Fibroblast of pulmonary artery (primary cell): ENCODE data around the gene NBEA.
A peak's percentile ranks its signal among the peaks of the same experiment; 100 is the strongest.

Experiments
- DNase-seq: peaks from one replicate; pipeline ENCODE4 v3.0.0-alpha.2; 2010; ENCODE audit warnings: low read depth
- H3K4me3 ChIP-seq: replicated peaks from 2 replicates; pipeline ENCODE4 v1.5.1; 2011; ENCODE audit warnings: low read depth, mild to moderate bottlenecking, control low read depth, low read length, moderate library complexity
- TF ChIP-seq, protein P1 (sequence below): IDR thresholded peaks from 2 replicates; pipeline ENCODE4 v1.5.1; 2011; ENCODE audit warnings: mild to moderate bottlenecking, control low read depth, low read length, inconsistent platforms; ENCODE audit errors: missing control alignments

NBEA gene

DNA sequence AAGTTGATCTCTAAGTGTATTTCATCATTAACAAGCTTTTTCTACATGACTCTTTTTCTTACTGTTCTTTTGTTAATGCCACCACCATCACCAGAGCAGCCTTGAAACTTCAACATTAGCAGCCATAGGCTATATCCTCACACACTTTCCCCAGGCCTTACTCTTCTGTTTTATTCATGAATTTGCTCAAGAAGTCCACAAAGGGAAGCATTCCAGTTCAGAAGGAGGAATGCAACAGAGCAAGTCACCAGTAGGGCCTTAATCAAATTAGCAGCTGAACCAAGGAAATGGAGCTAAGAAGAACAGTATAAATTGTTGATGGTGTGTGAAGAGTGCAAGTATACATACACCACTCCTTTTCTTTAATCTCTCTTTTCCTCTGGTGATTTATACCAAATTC lies 223.1 kb downstream of the NBEA start:
- H3K4me3 ChIP-seq = no peak overlapping the region
- no peak for DNase-seq
- TF ChIP-seq, protein P1, sequence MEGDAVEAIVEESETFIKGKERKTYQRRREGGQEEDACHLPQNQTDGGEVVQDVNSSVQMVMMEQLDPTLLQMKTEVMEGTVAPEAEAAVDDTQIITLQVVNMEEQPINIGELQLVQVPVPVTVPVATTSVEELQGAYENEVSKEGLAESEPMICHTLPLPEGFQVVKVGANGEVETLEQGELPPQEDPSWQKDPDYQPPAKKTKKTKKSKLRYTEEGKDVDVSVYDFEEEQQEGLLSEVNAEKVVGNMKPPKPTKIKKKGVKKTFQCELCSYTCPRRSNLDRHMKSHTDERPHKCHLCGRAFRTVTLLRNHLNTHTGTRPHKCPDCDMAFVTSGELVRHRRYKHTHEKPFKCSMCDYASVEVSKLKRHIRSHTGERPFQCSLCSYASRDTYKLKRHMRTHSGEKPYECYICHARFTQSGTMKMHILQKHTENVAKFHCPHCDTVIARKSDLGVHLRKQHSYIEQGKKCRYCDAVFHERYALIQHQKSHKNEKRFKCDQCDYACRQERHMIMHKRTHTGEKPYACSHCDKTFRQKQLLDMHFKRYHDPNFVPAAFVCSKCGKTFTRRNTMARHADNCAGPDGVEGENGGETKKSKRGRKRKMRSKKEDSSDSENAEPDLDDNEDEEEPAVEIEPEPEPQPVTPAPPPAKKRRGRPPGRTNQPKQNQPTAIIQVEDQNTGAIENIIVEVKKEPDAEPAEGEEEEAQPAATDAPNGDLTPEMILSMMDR = no peak

DNA sequence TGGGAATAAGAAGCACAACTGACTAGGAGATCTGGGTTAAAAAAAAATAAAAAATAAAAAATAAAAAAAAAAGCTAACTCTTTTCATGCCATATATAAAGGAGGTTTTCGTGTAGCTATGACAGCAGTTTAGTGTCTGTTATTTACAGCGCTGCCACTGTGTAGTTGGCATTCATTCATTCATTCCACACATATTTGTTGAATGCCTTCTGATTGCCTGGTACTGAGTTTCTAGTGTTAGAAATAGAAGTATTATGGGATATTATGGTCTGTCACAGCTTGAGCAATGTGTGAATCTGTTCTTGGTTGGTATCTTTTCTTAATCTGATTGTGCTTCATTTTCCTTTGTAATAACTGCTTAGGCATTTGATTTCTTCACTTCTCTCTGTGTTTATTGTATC lies 237.4 kb downstream of the NBEA start:
- TF ChIP-seq, protein P1 = no peak
- DNase-seq = peak; percentile 45
- H3K4me3 ChIP-seq = no peak overlapping the region

DNA sequence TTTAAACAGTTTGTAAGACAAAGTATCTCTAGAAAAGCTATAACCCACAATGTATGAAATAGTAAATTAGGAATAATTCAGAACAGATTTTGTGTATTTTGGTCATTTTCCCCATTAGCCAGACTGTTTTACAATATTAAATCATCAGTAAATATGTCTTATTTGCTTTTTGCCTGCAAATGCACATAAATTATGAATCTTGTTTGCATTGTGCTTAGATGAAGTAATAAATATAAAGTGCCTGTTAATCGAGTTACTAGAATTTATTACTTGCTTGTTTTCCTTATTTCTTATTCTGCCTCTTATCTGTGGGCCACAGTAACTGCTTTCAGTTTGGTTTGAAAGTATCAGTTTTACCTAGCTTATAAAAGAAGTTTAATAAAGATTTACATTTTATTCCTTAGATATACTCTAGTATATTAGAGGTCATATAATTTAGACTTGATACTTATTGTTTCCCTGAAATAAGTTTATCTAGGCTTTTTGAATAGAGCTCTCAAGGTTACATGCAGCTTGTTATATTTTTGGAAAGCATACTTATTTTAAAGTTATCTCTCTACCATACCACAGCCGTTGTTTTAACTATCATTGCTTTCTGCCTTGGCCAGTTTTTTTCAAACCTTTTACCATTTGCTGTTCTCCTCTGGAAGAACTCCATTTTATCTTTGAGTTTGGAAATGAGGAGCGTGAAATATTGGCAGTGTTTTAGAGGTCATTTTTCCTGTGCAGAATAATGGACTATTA lies 238.0 kb downstream of the NBEA start:
- H3K4me3 ChIP-seq = no peak overlapping the region
- TF ChIP-seq, protein P1 = no peak
- no peak for DNase-seq

DNA sequence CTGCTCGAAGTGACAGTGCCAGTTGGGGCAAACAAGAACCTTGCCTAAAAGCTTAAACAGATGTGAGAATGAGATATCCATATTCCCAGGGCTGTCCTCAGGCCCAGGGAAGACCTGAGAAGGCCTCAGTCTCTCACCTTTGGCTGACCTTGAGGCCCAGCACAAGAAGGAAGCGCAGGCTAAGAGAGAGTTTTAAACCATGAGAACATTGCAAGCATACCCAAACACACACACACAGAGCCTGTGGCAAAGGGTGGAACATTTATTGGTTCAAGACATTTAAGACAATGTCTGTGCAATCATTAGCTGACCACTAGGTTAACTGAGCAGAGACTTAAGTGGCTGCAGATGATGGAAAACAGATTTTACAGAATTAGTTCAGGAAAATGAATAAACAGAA lies 248.2 kb downstream of the NBEA start:
- DNase-seq = no peak
- TF ChIP-seq, protein P1 = no peak
- no peak overlapping the region for H3K4me3 ChIP-seq

DNA sequence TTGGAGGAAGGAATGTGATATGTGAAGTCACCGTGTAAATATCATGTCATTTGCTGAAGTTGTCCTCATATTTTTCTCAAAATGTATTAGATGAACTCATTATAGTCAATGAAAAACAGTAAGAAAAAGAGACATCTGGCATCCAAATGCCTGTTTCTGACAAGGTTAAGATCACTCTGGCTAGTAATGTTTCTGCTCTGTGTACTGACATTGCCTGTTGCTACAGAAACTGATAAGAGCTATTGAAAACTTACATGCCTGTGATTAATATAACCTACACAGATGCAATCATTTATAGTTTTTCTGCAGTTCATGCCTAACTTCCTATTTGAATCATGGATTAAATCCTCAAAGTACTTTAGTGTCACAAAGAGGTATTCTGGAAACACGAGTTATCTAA lies 249.8 kb downstream of the NBEA start:
- peak; percentile 10 for DNase-seq
- no peak overlapping the region for H3K4me3 ChIP-seq
- TF ChIP-seq, protein P1 = no peak

DNA sequence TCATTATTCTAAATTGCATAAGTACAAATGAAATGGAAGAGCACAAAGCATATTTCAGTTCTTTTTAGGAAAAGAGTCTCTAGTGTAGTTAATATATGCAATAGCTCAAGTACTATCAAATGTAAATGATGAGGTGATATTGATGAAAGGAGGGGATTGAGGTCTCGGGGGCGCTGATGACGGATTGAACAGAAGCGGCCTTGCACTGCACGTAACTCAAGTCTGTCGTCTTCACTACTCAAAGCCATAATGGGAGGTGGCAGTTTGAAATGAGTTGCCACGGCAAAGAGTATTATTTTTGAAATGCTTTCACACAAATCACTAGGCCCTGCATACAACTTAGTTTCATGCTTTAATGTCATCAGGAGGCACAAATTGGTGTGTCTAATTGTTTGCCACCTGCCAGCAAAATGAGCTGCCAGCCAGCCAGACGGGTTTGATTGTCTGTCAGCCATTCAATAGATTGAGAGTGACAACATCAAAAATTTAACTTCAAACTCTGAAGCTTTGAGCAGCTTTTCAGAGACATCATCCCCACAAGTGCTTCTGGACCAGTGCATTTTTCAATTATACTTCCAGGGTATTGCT lies 256.6 kb downstream of the NBEA start:
- no peak for DNase-seq
- no peak overlapping the region for H3K4me3 ChIP-seq

More for the DNA sequence above, 256.6 kb downstream of the NBEA start:
- TF ChIP-seq, protein P1 = no peak
